Activated naive CD4-positive, alpha-beta T cell treated with anti-CD3 and anti-CD28 coated beads, Interleukin-2, amount 10 ng/mL, durations not matched to agents 7 days and 5 days (primary cell): ENCODE data around the gene RNF213.
"Not testable (repeated sequence)": the region's sequence is repeated elsewhere in the genome, so short reads cannot be mapped to it uniquely, and the experiment has no call there.

ENCODE experiments used
- CTCF ChIA-PET: fragments of 350-600 bp; sonication (Branson Sonifier 250); formaldehyde crosslinking; loops from one replicate; lab custom pipeline; 2021; ENCODE audit warnings: antibody characterized with exemption; lab: Charles Lee
- DNase-seq: peaks from one replicate; pipeline ENCODE4 v3.0.0-alpha.2; 2020
- H3K27ac Mint-ChIP-seq: one replicate; pipeline ENCODE4 v1.8.0; 2021; ENCODE audit warnings: mild to moderate bottlenecking, moderate library complexity, mixed read lengths
- H3K27me3 Mint-ChIP-seq: one replicate; pipeline ENCODE4 v1.8.0; 2021; ENCODE audit warnings: mild to moderate bottlenecking, mixed read lengths
- H3K36me3 Mint-ChIP-seq: one replicate; pipeline ENCODE4 v1.8.0; 2021; ENCODE audit warnings: mixed read lengths
- H3K4me1 Mint-ChIP-seq: one replicate; pipeline ENCODE4 v1.8.0; 2021; ENCODE audit warnings: mixed read lengths
- H3K4me3 Mint-ChIP-seq: one replicate; pipeline ENCODE4 v1.8.0; 2021; ENCODE audit warnings: mild to moderate bottlenecking, moderate library complexity, mixed read lengths
- H3K9me3 Mint-ChIP-seq: one replicate; pipeline ENCODE4 v1.8.0; 2021; ENCODE audit warnings: mixed read lengths

RNF213 gene

GRCh38 chr17:80389011-80389995 is 128.7 kb downstream of the RNF213 start:
- peaks cover 72% of the 10 kb centered on the region for H3K36me3 Mint-ChIP-seq
- no peak for DNase-seq
- H3K4me1 Mint-ChIP-seq, result no peaks in the 10 kb centered on the region
- CTCF ChIA-PET, result no interaction called here
- H3K9me3 Mint-ChIP-seq, result no peaks in the 10 kb centered on the region
- no peak overlapping the region for H3K4me3 Mint-ChIP-seq
- H3K27me3 Mint-ChIP-seq, result no peaks in the 10 kb centered on the region
- no peak overlapping the region for H3K27ac Mint-ChIP-seq

DNA sequence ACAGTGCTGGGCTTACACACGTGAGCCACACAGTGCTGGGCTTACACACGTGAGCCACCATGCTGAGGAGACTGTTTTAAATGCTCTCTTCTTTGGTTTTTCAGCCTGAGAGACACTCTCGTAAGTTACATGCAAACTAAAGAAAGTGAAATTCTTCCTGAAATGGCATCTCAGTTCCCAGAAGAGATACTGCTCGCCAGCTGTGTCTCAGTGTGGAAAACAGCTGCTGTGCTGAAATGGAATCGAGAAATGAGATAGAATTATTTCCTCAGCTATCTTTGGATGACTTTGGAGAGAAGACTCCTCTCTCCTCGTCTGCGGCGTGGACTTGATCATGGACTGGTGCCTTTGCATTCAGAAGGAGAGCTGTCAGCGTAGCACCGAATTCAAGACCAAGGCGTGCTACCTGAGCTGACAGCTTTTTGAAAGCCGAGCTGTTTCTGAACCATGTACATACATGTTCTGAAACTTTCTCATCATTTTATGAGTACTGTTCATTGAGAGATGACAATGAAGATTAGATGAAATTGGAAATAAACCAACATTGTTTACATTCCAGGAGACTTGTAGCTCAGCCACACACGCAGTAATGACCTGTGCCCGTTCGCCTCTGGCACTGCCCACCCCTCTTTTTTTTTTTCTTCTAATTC is 132.7 kb downstream of the RNF213 start:
- CTCF ChIA-PET, result no interaction called here
- Mint-ChIP-seq H3K36me3 (peaks cover 45% of the 10 kb centered on the region), H3K9me3 (no peaks in the 10 kb centered on the region), H3K27ac (peak overlapping the region; percentile 7), H3K4me3 (no peak overlapping the region), H3K27me3 (no peaks in the 10 kb centered on the region), H3K4me1 (peaks cover 4% of the 10 kb centered on the region)
- no peak for DNase-seq

- Mint-ChIP-seq H3K27me3 (no peaks in the 10 kb centered on the region), H3K4me3 (no peak overlapping the region), H3K36me3 (peaks cover 40% of the 10 kb centered on the region), H3K4me1 (peaks cover 4% of the 10 kb centered on the region), H3K27ac (no peak overlapping the region), H3K9me3 (no peaks in the 10 kb centered on the region)
- CTCF ChIA-PET, result no interaction called here
- peak; percentile 3 for DNase-seq
Measured at GRCh38 chr17:80393961-80394360, 133.3 kb downstream of the RNF213 start.

- CTCF ChIA-PET, result no interaction called here
- H3K4me3 Mint-ChIP-seq, result no peak overlapping the region
- no peaks in the 10 kb centered on the region for H3K9me3 Mint-ChIP-seq
- peaks cover 34% of the 10 kb centered on the region for H3K36me3 Mint-ChIP-seq
- no peaks in the 10 kb centered on the region for H3K27me3 Mint-ChIP-seq
- DNase-seq, result peak; percentile 17
- no peak overlapping the region for H3K27ac Mint-ChIP-seq
- H3K4me1 Mint-ChIP-seq, result peaks cover 4% of the 10 kb centered on the region
Measured at GRCh38 chr17:80394629-80395216, 134.1 kb downstream of the RNF213 start.

DNA sequence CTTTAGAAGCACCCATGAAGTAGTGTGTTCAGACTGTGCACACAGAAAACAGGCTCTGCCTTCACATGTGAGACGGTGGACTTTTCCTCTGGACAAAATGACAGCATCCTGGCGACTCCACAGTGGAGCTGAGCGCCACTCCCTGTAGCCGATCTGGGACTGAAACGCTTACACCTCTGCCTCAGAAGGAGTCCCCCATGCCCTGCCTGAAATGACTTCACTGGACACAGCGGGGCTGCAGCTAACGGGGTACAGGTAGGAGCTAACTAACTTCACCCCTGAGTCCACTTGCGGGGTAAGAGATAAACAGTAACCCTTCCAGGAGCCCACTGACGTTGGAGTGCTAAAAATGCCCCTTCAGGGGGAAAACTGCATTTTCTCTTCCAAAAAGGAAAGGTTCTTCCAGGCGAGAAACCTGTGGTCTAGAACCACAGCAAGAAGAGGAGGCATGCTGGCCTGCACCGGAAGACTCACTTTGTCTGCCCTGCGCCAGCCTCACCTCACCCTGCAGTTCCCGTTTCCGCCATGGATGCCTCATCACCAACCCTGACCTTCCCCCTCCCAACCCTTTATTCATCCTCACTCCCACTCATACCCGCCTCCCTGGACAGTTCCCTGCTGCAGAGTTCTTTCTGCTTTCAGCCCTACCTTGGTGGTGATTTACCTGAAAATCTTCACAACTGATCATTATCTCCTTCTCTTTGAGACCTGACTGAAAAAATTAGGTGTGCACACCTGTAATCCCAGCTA is 134.9 kb downstream of the RNF213 start:
- H3K36me3 Mint-ChIP-seq, result peaks cover 29% of the 10 kb centered on the region

DNA sequence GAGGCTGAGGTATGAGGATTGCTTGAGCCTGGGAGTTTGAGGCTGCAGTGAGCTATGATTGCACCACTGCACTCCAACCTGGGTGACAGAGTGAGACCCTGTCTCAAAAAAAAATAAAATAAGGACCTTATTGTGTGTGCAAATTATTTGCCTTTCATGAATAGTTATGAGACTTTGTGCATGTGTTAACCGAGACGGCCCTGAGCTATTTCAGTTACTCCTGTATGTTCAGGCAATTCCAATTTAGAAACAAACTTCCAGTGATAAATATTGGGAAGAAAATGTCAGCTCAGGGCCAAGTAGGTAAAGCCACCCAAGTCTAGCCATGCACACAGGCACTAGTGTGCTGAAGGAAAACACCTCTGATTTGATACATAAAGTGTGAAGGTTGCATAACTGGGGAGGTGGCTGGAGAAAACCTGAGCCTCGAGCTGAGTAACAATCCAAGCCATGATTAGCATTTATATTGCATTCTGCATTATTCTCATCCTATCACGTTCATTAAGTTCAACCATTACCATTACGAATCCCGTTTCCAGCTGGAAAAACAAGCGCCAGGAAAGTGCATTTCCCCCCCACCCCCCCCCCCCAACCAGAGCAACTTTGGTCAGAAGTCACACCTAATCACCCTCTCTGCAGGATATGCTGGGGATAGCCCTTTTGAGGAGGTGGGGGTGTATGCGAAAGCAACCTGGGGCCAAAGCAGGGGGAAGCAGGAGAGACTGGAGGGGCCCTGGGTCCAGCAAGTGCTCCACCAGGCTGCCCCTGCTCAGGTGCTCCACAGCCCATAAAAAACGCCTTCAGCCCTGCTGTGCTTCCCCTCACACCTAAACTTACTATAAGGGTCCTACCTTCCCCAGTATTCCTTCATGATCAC is 135.7 kb downstream of the RNF213 start:
- CTCF ChIA-PET, result no interaction called here

More for the DNA sequence above, 134.9 kb downstream of the RNF213 start:
- CTCF ChIA-PET, result no interaction called here
- no peaks in the 10 kb centered on the region for H3K9me3 Mint-ChIP-seq
- no peaks in the 10 kb centered on the region for H3K27me3 Mint-ChIP-seq
- no peak overlapping the region for H3K4me3 Mint-ChIP-seq
- H3K27ac Mint-ChIP-seq, result peak overlapping the region; percentile 62
- peak; percentile 18 for DNase-seq
- H3K4me1 Mint-ChIP-seq, result peaks cover 4% of the 10 kb centered on the region

DNA sequence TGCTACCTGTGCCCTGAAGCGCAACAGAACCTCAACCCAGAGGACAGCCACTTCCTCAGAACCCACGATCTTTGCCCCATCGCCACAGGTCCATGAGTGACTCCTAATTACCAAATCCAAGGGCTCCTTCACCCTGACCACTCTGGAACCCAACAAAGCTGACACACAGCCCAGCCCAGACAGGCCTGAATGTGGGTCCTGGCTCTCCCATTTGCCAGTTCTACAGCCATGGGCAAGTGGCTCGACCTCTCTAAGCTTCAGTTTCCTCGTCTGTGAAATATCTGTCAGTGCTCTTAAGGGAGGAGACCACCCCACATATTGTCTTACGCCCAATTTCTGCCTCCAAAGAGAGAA is 136.4 kb downstream of the RNF213 start:
- Mint-ChIP-seq H3K27me3 (no peaks in the 10 kb centered on the region), H3K36me3 (peaks cover 21% of the 10 kb centered on the region), H3K4me1 (peaks cover 4% of the 10 kb centered on the region), H3K9me3 (no peaks in the 10 kb centered on the region), H3K4me3 (no peak overlapping the region), H3K27ac (peak overlapping the region; percentile 60)
- CTCF ChIA-PET, result no interaction called here
- no peak for DNase-seq

More for the DNA sequence above, 135.7 kb downstream of the RNF213 start:
- Mint-ChIP-seq H3K27ac (peak overlapping the region; percentile 62), H3K4me1 (peaks cover 4% of the 10 kb centered on the region), H3K36me3 (peaks cover 24% of the 10 kb centered on the region), H3K27me3 (no peaks in the 10 kb centered on the region), H3K4me3 (no peak overlapping the region), H3K9me3 (no peaks in the 10 kb centered on the region)
- DNase-seq, result no peak

GRCh38 chr17:80397686-80398085 is 137.0 kb downstream of the RNF213 start:
- Mint-ChIP-seq H3K27me3 (no peaks in the 10 kb centered on the region), H3K9me3 (no peaks in the 10 kb centered on the region), H3K4me1 (peaks cover 4% of the 10 kb centered on the region), H3K36me3 (peaks cover 18% of the 10 kb centered on the region), H3K4me3 (no peak overlapping the region), H3K27ac (peak overlapping the region; percentile 42)
- no peak for DNase-seq
- CTCF ChIA-PET, result no interaction called here

DNA sequence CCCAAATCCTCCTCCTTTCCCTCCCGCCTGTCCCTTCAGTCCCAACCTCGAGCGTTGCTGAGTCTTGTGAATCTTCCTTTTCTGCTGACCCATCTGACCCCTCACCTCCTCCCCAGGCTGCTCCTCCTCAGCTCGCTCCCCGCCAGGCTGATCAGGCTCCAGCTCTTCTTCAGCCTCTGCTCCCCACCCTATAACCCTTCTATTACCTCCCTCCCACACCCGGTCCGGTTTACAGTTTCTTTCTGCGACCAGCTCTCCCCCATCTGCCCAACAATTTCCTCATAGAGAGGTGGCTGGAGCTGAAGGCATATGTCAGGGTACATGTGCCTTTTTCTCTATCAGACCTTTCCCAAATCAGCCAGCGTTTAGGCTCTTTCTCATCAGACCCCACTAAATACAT is 140.4 kb downstream of the RNF213 start:
- H3K4me1 Mint-ChIP-seq, CTCF ChIA-PET, H3K27ac Mint-ChIP-seq, H3K36me3 Mint-ChIP-seq, H3K9me3 Mint-ChIP-seq, H3K27me3 Mint-ChIP-seq, H3K4me3 Mint-ChIP-seq, DNase-seq: not testable (repeated sequence)

- DNase-seq, H3K9me3 Mint-ChIP-seq, H3K4me3 Mint-ChIP-seq, H3K36me3 Mint-ChIP-seq, H3K27me3 Mint-ChIP-seq, H3K27ac Mint-ChIP-seq, H3K4me1 Mint-ChIP-seq, CTCF ChIA-PET: not testable (repeated sequence)
Measured at GRCh38 chr17:80402102-80402501, 141.4 kb downstream of the RNF213 start.

DNA sequence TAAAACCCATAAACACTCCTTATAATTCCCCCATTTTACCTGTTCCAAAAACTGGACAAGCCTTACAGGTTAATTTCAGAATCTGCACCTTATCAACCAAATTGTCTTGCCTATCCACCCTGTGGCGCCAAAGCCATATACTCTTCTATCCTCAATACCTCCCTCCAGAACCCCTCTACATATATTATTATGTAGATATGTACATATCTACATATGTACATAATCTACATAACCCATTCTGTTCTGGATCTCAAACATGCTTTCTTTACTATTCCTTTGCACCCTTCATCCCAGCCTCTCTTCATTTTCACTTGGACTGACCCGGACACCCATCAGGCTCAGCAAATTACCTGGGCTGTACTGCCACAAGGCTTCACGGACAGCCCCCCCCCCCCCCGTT is 142.3 kb downstream of the RNF213 start:
- H3K4me1 Mint-ChIP-seq, result peaks cover 2% of the 10 kb centered on the region
- CTCF ChIA-PET, result no interaction called here
- H3K27me3 Mint-ChIP-seq, result no peaks in the 10 kb centered on the region
- no peaks in the 10 kb centered on the region for H3K9me3 Mint-ChIP-seq
- no peak overlapping the region for H3K27ac Mint-ChIP-seq
- no peak for DNase-seq
- no peaks in the 10 kb centered on the region for H3K36me3 Mint-ChIP-seq
- H3K4me3 Mint-ChIP-seq, result no peak overlapping the region

GRCh38 chr17:80406146-80406545 is 145.5 kb downstream of the RNF213 start:
- CTCF ChIA-PET, result no interaction called here
- H3K36me3 Mint-ChIP-seq, result no peaks in the 10 kb centered on the region

GRCh38 chr17:80407917-80408316 is 147.3 kb downstream of the RNF213 start:
- H3K27ac Mint-ChIP-seq, DNase-seq, H3K36me3 Mint-ChIP-seq, H3K9me3 Mint-ChIP-seq, H3K4me1 Mint-ChIP-seq, CTCF ChIA-PET, H3K4me3 Mint-ChIP-seq: not testable (repeated sequence)
- H3K27me3 Mint-ChIP-seq, result peaks cover 12% of the 10 kb centered on the region

More at GRCh38 chr17:80406146-80406545, 145.5 kb downstream of the RNF213 start:
- no peak overlapping the region for H3K4me3 Mint-ChIP-seq
- peaks cover 11% of the 10 kb centered on the region for H3K27me3 Mint-ChIP-seq
- H3K4me1 Mint-ChIP-seq, result no peaks in the 10 kb centered on the region
- no peaks in the 10 kb centered on the region for H3K9me3 Mint-ChIP-seq
- no peak for DNase-seq
- H3K27ac Mint-ChIP-seq, result no peak overlapping the region
